K562 (cell line): ENCODE data around the gene PLD6.

Source experiments
- ASH1L ChIP-seq: fragments of 450-650 bp; IDR thresholded peaks from 2 replicates; pipeline ENCODE4 v1.6.1; 2018; ENCODE audit warnings: borderline replicate concordance, mild to moderate bottlenecking, low read depth; ENCODE audit not compliant: partially characterized antibody
- CTCF ChIP-seq, 3 experiments: IDR thresholded peaks in 2 of 3; conservative IDR thresholded peaks in 1 of 3; 2 replicates each; pipeline ENCODE4 v1.5.1; 2011 to 2012; ENCODE audit warnings: low read length in 3 of 3, mild to moderate bottlenecking in 3 of 3, control low read depth in 2 of 3, improper control_type of control experiment in 1 of 3, inconsistent platforms in 1 of 3, low read depth in 1 of 3, mixed read lengths in 1 of 3, moderate library complexity in 1 of 3; ENCODE audit not compliant: insufficient read depth in 2 of 3
- EP300 ChIP-seq: IDR thresholded peaks from 2 replicates; pipeline ENCODE4 v1.6.1; 2012; ENCODE audit warnings: low read length, improper control_type of control experiment
- FOXK2 ChIP-seq, 2 experiments: fragments of 450-650 bp; IDR thresholded peaks in 1 of 2; conservative IDR thresholded peaks in 1 of 2; 2 replicates each; pipeline ENCODE4 v1.6.1; 2016; ENCODE audit warnings: low read depth in 2 of 2, mild to moderate bottlenecking in 1 of 2
- MAZ ChIP-seq, 2 experiments: fragments of 450-650 bp in 1 of 2; sonication (generic) in 1 of 2; formaldehyde crosslinking; IDR thresholded peaks in 1 of 2; conservative IDR thresholded peaks in 1 of 2; 2 replicates each; pipeline versions ENCODE4 v1.4.0 to v1.5.0; 2020; ENCODE audit warnings: mild to moderate bottlenecking in 1 of 2, missing genetic modification reagents in 1 of 2
- NR3C1 ChIP-seq: sonication (generic); formaldehyde crosslinking; IDR thresholded peaks from 2 replicates; pipeline ENCODE4 v1.8.1; 2022; ENCODE audit warnings: missing genetic modification reagents
- POLR2A ChIP-seq: fragments of 450-650 bp; conservative IDR thresholded peaks from 2 replicates; pipeline ENCODE4 v1.6.1; 2016
- TAF7 ChIP-seq: fragments of 450-650 bp; IDR thresholded peaks from 2 replicates; pipeline ENCODE4 v1.6.1; 2016; ENCODE audit warnings: missing genetic modification characterization, missing compliant biosample characterization
- TFAP4 ChIP-seq: sonication (generic); formaldehyde crosslinking; IDR thresholded peaks from 2 replicates; pipeline ENCODE4 v1.8.0; 2022; ENCODE audit warnings: missing genetic modification reagents, mild to moderate bottlenecking, moderate library complexity, borderline replicate concordance
- U2AF2 ChIP-seq: fragments of 200-400 bp; formaldehyde crosslinking; optimal IDR thresholded peaks from 2 replicates; pipeline ENCODE3; 2017; ENCODE audit warnings: low read depth, mild to moderate bottlenecking, low read length
- ZBTB33 ChIP-seq: sonication (generic); formaldehyde crosslinking; IDR thresholded peaks from 2 replicates; pipeline ENCODE4 v1.8.1; 2023; ENCODE audit warnings: mild to moderate bottlenecking, missing genetic modification reagents
- ZNF512 ChIP-seq: IDR thresholded peaks from 2 replicates; pipeline ENCODE4 v1.6.1; 2016; ENCODE audit warnings: missing genetic modification characterization, missing compliant biosample characterization

- TF ChIP-seq U2AF2 (no peak), MAZ (CRISPR knock-in tag; conservative IDR thresholded peaks at IDR 0.05 in 1 of 2, IDR thresholded peaks at IDR 0.05 in 1 of 2) (no peak), ZNF512 (tag) (no peak), POLR2A (no peak), CTCF (IDR thresholded peaks at IDR 0.05 in 2 of 3, conservative IDR thresholded peaks at IDR 0.05 in 1 of 3; ENCODE audit: insufficient read depth in 2 of 3, low read depth in 1 of 3, low read length in 3 of 3) (no peak), TFAP4 (no peak), ASH1L (no peak), ZBTB33 (CRISPR knock-in tag) (no peak), TAF7 (tag) (no peak), EP300 (no peak), FOXK2 (conservative IDR thresholded peaks at IDR 0.05 in 1 of 2, IDR thresholded peaks at IDR 0.05 in 1 of 2; ENCODE audit: low read depth in 2 of 2) (no peak), NR3C1 (no peak)
These were observed 33.1 kb downstream of the PLD6 start for GRCh38 chr17:17172990-17173389.
